ENCODE data around the gene ELP6.

ELP6 gene

GRCh38 chr3:47513125-47513929 lies at the start of gene ELP6:
Gene ELP6, minus strand, starts transcription at chr3:47513712. Its CDS starts 122 bp downstream, at chr3:47513590.
- intact Hi-C loops (cut with micrococcal nuclease), result loop anchor here (1.0 kb wide), 1 partner anchor 92 kb away; no protein-coding TSS in a partner anchor
- Mint-ChIP-seq H3K27ac (peak within 1 kb of the TSS; percentile 96), H3K4me3 (peak within 1 kb of the TSS; percentile 93), H3K4me1 (ENCODE audit: low read depth) (peaks cover 24% of the 10 kb centered on the region), H3K27me3 (no peaks in the 10 kb centered on the region), H3K9me3 (no peaks in the 10 kb centered on the region), H3K36me3 (ENCODE audit: low read depth) (peaks cover 36% of the 10 kb centered on the region)

GRCh38 chr3:47556351-47556750 lies 42.8 kb upstream of the ELP6 start:
- no peaks in the 10 kb centered on the region for H3K4me1 Mint-ChIP-seq (ENCODE audit: low read depth)
- H3K4me3 Mint-ChIP-seq, result no peak overlapping the region
- peaks cover 3% of the 10 kb centered on the region for H3K27me3 Mint-ChIP-seq
- no peaks in the 10 kb centered on the region for H3K9me3 Mint-ChIP-seq
- H3K36me3 Mint-ChIP-seq (ENCODE audit: low read depth), result no peaks in the 10 kb centered on the region
- intact Hi-C loops (cut with micrococcal nuclease), result no loop called here
- no peak overlapping the region for H3K27ac Mint-ChIP-seq

GRCh38 chr3:47554335-47554734 lies 40.8 kb upstream of the ELP6 start:
- peaks cover 3% of the 10 kb centered on the region for H3K27me3 Mint-ChIP-seq
- H3K9me3 Mint-ChIP-seq, result no peaks in the 10 kb centered on the region
- H3K27ac Mint-ChIP-seq, result no peak overlapping the region
- intact Hi-C loops (cut with micrococcal nuclease), result no loop called here
- peaks cover 5% of the 10 kb centered on the region for H3K4me1 Mint-ChIP-seq (ENCODE audit: low read depth)
- H3K4me3 Mint-ChIP-seq, result no peak overlapping the region
- H3K36me3 Mint-ChIP-seq (ENCODE audit: low read depth), result no peaks in the 10 kb centered on the region

- Mint-ChIP-seq H3K27ac (no peak overlapping the region), H3K4me1 (ENCODE audit: low read depth) (peaks cover 5% of the 10 kb centered on the region), H3K27me3 (peaks cover 6% of the 10 kb centered on the region), H3K4me3 (no peak overlapping the region), H3K36me3 (ENCODE audit: low read depth) (no peaks in the 10 kb centered on the region), H3K9me3 (no peaks in the 10 kb centered on the region)
- intact Hi-C loops (cut with micrococcal nuclease), result no loop called here
These were observed 39.9 kb upstream of the ELP6 start for GRCh38 chr3:47553407-47553806.

- H3K27ac Mint-ChIP-seq, result no peak overlapping the region
These were observed 29.1 kb upstream of the ELP6 start for GRCh38 chr3:47542471-47543173.

GRCh38 chr3:47541583-47542108 lies 28.1 kb upstream of the ELP6 start:
- H3K4me3 Mint-ChIP-seq, result no peak overlapping the region
- H3K4me1 Mint-ChIP-seq (ENCODE audit: low read depth), result no peaks in the 10 kb centered on the region
- H3K27ac Mint-ChIP-seq, result no peak overlapping the region
- H3K36me3 Mint-ChIP-seq (ENCODE audit: low read depth), result no peaks in the 10 kb centered on the region
- intact Hi-C loops (cut with micrococcal nuclease), result no loop called here
- peaks cover 3% of the 10 kb centered on the region for H3K27me3 Mint-ChIP-seq
- no peaks in the 10 kb centered on the region for H3K9me3 Mint-ChIP-seq

More at GRCh38 chr3:47542471-47543173, 29.1 kb upstream of the ELP6 start:
- Mint-ChIP-seq H3K4me3 (no peak overlapping the region), H3K36me3 (ENCODE audit: low read depth) (no peaks in the 10 kb centered on the region), H3K4me1 (ENCODE audit: low read depth) (no peaks in the 10 kb centered on the region), H3K27me3 (peaks cover 5% of the 10 kb centered on the region), H3K9me3 (no peaks in the 10 kb centered on the region)
- intact Hi-C loops (cut with micrococcal nuclease), result no loop called here

GRCh38 chr3:47540281-47540680 lies 26.8 kb upstream of the ELP6 start:
- peaks cover 3% of the 10 kb centered on the region for H3K27me3 Mint-ChIP-seq
- no peak overlapping the region for H3K4me3 Mint-ChIP-seq
- H3K9me3 Mint-ChIP-seq, result no peaks in the 10 kb centered on the region
- no peaks in the 10 kb centered on the region for H3K36me3 Mint-ChIP-seq (ENCODE audit: low read depth)
- H3K4me1 Mint-ChIP-seq (ENCODE audit: low read depth), result peaks cover 5% of the 10 kb centered on the region
- intact Hi-C loops (cut with micrococcal nuclease), result no loop called here
- no peak overlapping the region for H3K27ac Mint-ChIP-seq

- no peaks in the 10 kb centered on the region for H3K36me3 Mint-ChIP-seq (ENCODE audit: low read depth)
- H3K9me3 Mint-ChIP-seq, result no peaks in the 10 kb centered on the region
- H3K4me1 Mint-ChIP-seq (ENCODE audit: low read depth), result peaks cover 5% of the 10 kb centered on the region
- no peak overlapping the region for H3K27ac Mint-ChIP-seq
- intact Hi-C loops (cut with micrococcal nuclease), result no loop called here
- H3K4me3 Mint-ChIP-seq, result no peak overlapping the region
- H3K27me3 Mint-ChIP-seq, result peaks cover 4% of the 10 kb centered on the region
These were observed 23.5 kb upstream of the ELP6 start for GRCh38 chr3:47536967-47537366.

- H3K4me1 Mint-ChIP-seq (ENCODE audit: low read depth), result peaks cover 5% of the 10 kb centered on the region
- H3K9me3 Mint-ChIP-seq, result no peaks in the 10 kb centered on the region
- intact Hi-C loops (cut with micrococcal nuclease), result no loop called here
- no peaks in the 10 kb centered on the region for H3K36me3 Mint-ChIP-seq (ENCODE audit: low read depth)
- no peak overlapping the region for H3K27ac Mint-ChIP-seq
- H3K27me3 Mint-ChIP-seq, result peaks cover 2% of the 10 kb centered on the region
- no peak overlapping the region for H3K4me3 Mint-ChIP-seq
These were observed 22.8 kb upstream of the ELP6 start for GRCh38 chr3:47536221-47536891.

- no peak overlapping the region for H3K4me3 Mint-ChIP-seq
- H3K36me3 Mint-ChIP-seq (ENCODE audit: low read depth), result no peaks in the 10 kb centered on the region
- H3K9me3 Mint-ChIP-seq, result no peaks in the 10 kb centered on the region
- no peak overlapping the region for H3K27ac Mint-ChIP-seq
- intact Hi-C loops (cut with micrococcal nuclease), result no loop called here
- H3K27me3 Mint-ChIP-seq, result peaks cover 2% of the 10 kb centered on the region
- peaks cover 5% of the 10 kb centered on the region for H3K4me1 Mint-ChIP-seq (ENCODE audit: low read depth)
These were observed 20.5 kb upstream of the ELP6 start for GRCh38 chr3:47533996-47534454.

- Mint-ChIP-seq H3K36me3 (ENCODE audit: low read depth) (no peaks in the 10 kb centered on the region), H3K4me3 (no peak overlapping the region), H3K27me3 (peaks cover 2% of the 10 kb centered on the region), H3K27ac (no peak overlapping the region), H3K4me1 (ENCODE audit: low read depth) (peaks cover 5% of the 10 kb centered on the region), H3K9me3 (no peaks in the 10 kb centered on the region)
- intact Hi-C loops (cut with micrococcal nuclease), result no loop called here
These were observed 20.0 kb upstream of the ELP6 start for GRCh38 chr3:47533481-47533880.

GRCh38 chr3:47527952-47528725 lies 14.6 kb upstream of the ELP6 start:
- Mint-ChIP-seq H3K4me1 (ENCODE audit: low read depth) (no peaks in the 10 kb centered on the region), H3K4me3 (no peak overlapping the region), H3K9me3 (peaks cover 8% of the 10 kb centered on the region), H3K27me3 (peaks cover 2% of the 10 kb centered on the region), H3K27ac (no peak overlapping the region), H3K36me3 (ENCODE audit: low read depth) (no peaks in the 10 kb centered on the region)
- intact Hi-C loops (cut with micrococcal nuclease), result no loop called here

- no peaks in the 10 kb centered on the region for H3K36me3 Mint-ChIP-seq (ENCODE audit: low read depth)
- peaks cover 8% of the 10 kb centered on the region for H3K9me3 Mint-ChIP-seq
- no peak overlapping the region for H3K27ac Mint-ChIP-seq
- H3K4me3 Mint-ChIP-seq, result no peak overlapping the region
- intact Hi-C loops (cut with micrococcal nuclease), result no loop called here
- no peaks in the 10 kb centered on the region for H3K27me3 Mint-ChIP-seq
- H3K4me1 Mint-ChIP-seq (ENCODE audit: low read depth), result peaks cover 8% of the 10 kb centered on the region
These were observed 12.1 kb upstream of the ELP6 start for GRCh38 chr3:47525617-47526016.
